A549 treated with dexamethasone at 1 μM for 4 hours (cell line): ENCODE measurements around the gene ANGPTL3. TPM values are rescaled to one million over a fixed set of nuclear protein-coding genes. Genes with fewer than 3 reads are reported as not detected.

Experiments used
- total RNA-seq: library from RNA; stranded (reverse); fragments of 200-300 nt; extraction: Qiagen RNA extraction; gene quantifications from 5 replicates; pipeline ENCODE4 v1.2.3, GENCODE V29; 2022

ANGPTL3 gene
- not detected in 5 replicates for total RNA-seq

GRCh38 chr1:62597281-62597680, at the start of gene ANGPTL3:
Gene ANGPTL3, plus strand, starts transcription at chr1:62597520. Its CDS starts 47 bp downstream, at chr1:62597567.

Other genes starting within 250 kb of the ANGPTL3 start
- 20.7 to 26.0 TPM (median 22.2 TPM) in 5 replicates for gene USP1, start 160.5 kb upstream of the ANGPTL3 start, total RNA-seq
- 14.4 to 32.8 TPM (median 16.4 TPM) in 5 replicates for gene DOCK7, start 90.9 kb downstream of the ANGPTL3 start, total RNA-seq
- 3.0 to 5.2 TPM (median 4.8 TPM) in 5 replicates for gene ATG4C, start 186.6 kb downstream of the ANGPTL3 start, total RNA-seq